GM21515 (cell line): ENCODE results near the gene ATF6.
"Not testable (repeated sequence)": the region's sequence is repeated elsewhere in the genome, so short reads cannot be mapped to it uniquely, and the experiment has no call there.

Experiments used
- ATAC-seq: cut with Tn5 transposase; IDR thresholded peaks from one replicate; pipeline ENCODE4 v1.9.1; 2021; ENCODE audit not compliant: unreplicated experiment

ATF6 gene

GRCh38 chr1:161766102-161766981 is at the start of gene ATF6:
ATF6 (plus strand) TSS chr1:161766320; CDS start chr1:161766361, 41 bp downstream.
- peak; percentile 52 for ATAC-seq

GRCh38 chr1:161718559-161719324 is 47.4 kb upstream of the ATF6 start:
- peak; percentile 58 for ATAC-seq

GRCh38 chr1:161719325-161719611 is 46.9 kb upstream of the ATF6 start:
- peak; percentile 39 for ATAC-seq

GRCh38 chr1:161720422-161720821 is 45.7 kb upstream of the ATF6 start:
- no peak for ATAC-seq

- no peak for ATAC-seq
These were observed 45.0 kb upstream of the ATF6 start, which contains the start of gene FCRLB for GRCh38 chr1:161720956-161721737. FCRLB (plus strand) TSS chr1:161721544; CDS start chr1:161722673, 1,129 bp downstream.

GRCh38 chr1:161721738-161722343 is 44.3 kb upstream of the ATF6 start:
- ATAC-seq: no peak

- no peak for ATAC-seq
These were observed 43.7 kb upstream of the ATF6 start for GRCh38 chr1:161722406-161722805.

GRCh38 chr1:161723459-161724141 is 42.5 kb upstream of the ATF6 start:
- ATAC-seq: no peak

GRCh38 chr1:161725258-161725907 is 40.7 kb upstream of the ATF6 start:
- ATAC-seq: not testable (repeated sequence)

- ATAC-seq: peak; percentile 19
These were observed 40.1 kb upstream of the ATF6 start for GRCh38 chr1:161725908-161726472.

GRCh38 chr1:161726473-161727255 is 39.5 kb upstream of the ATF6 start:
- ATAC-seq: peak; percentile 50

- peak; percentile 10 for ATAC-seq
These were observed 38.7 kb upstream of the ATF6 start for GRCh38 chr1:161727256-161727924.

GRCh38 chr1:161728376-161729226 is 37.5 kb upstream of the ATF6 start:
- no peak for ATAC-seq

- ATAC-seq: no peak
These were observed 36.0 kb upstream of the ATF6 start for GRCh38 chr1:161730050-161730564.

- no peak for ATAC-seq
These were observed 34.9 kb upstream of the ATF6 start for GRCh38 chr1:161731241-161731640.

- no peak for ATAC-seq
These were observed 34.0 kb upstream of the ATF6 start for GRCh38 chr1:161731981-161732718.
